D341Med (cell line): ENCODE measurements around the gene MALRD1.

Source experiments
- DNase-seq: peaks from one replicate; pipeline ENCODE4 v3.0.0; 2012; ENCODE audit warnings: low spot score

The MALRD1 gene

GRCh38 chr10:19652750-19653149 is 604.1 kb downstream of the MALRD1 start:
- DNase-seq = no peak

- no peak for DNase-seq
Measured at GRCh38 chr10:19653931-19654330, 605.3 kb downstream of the MALRD1 start.

GRCh38 chr10:19654576-19654975 is 606.0 kb downstream of the MALRD1 start:
- no peak for DNase-seq

GRCh38 chr10:19656420-19657042 is 607.9 kb downstream of the MALRD1 start:
- DNase-seq = no peak

GRCh38 chr10:19658131-19658530 is 609.5 kb downstream of the MALRD1 start:
- DNase-seq = no peak

GRCh38 chr10:19658622-19659233 is 610.1 kb downstream of the MALRD1 start:
- DNase-seq = no peak

- no peak for DNase-seq
Measured at GRCh38 chr10:19659920-19660655, 611.5 kb downstream of the MALRD1 start.

GRCh38 chr10:19663344-19663743 is 614.7 kb downstream of the MALRD1 start:
- no peak for DNase-seq

- no peak for DNase-seq
Measured at GRCh38 chr10:19668116-19668515, 619.5 kb downstream of the MALRD1 start.

GRCh38 chr10:19676063-19676462 is 627.5 kb downstream of the MALRD1 start:
- DNase-seq = no peak

GRCh38 chr10:19683356-19683755 is 634.8 kb downstream of the MALRD1 start:
- DNase-seq = no peak

GRCh38 chr10:19683960-19684359 is 635.4 kb downstream of the MALRD1 start:
- no peak for DNase-seq

GRCh38 chr10:19688344-19688743 is 639.7 kb downstream of the MALRD1 start:
- no peak for DNase-seq

- no peak for DNase-seq
Measured at GRCh38 chr10:19689231-19689630, 640.6 kb downstream of the MALRD1 start.

- DNase-seq = no peak
Measured at GRCh38 chr10:19699299-19699698, 650.7 kb downstream of the MALRD1 start.

GRCh38 chr10:19701427-19702052 is 652.9 kb downstream of the MALRD1 start:
- no peak for DNase-seq

GRCh38 chr10:19702215-19702614 is 653.6 kb downstream of the MALRD1 start:
- DNase-seq = no peak

- DNase-seq = no peak
Measured at GRCh38 chr10:19704544-19704943, 655.9 kb downstream of the MALRD1 start.

GRCh38 chr10:19705250-19705649 is 656.6 kb downstream of the MALRD1 start:
- DNase-seq = no peak

GRCh38 chr10:19706904-19707303 is 658.3 kb downstream of the MALRD1 start:
- no peak for DNase-seq

- DNase-seq = no peak
Measured at GRCh38 chr10:19707376-19707775, 658.8 kb downstream of the MALRD1 start.

GRCh38 chr10:19708031-19708430 is 659.4 kb downstream of the MALRD1 start:
- no peak for DNase-seq

GRCh38 chr10:19710600-19710999 is 662.0 kb downstream of the MALRD1 start:
- no peak for DNase-seq
